Skeletal muscle satellite cell (primary cell): Measurements from ENCODE around the gene VSTM2L.

Experiments
- H3K27me3 ChIP-seq: 2 replicates; pipeline ENCODE4 v1.7.0; 2013; ENCODE audit warnings: low read length; ENCODE audit not compliant: control insufficient read depth, insufficient read depth
- H3K36me3 ChIP-seq: 2 replicates; pipeline ENCODE4 v1.7.0; 2013; ENCODE audit warnings: mild to moderate bottlenecking, control low read depth, low read length; ENCODE audit not compliant: insufficient read depth
- H3K4me1 ChIP-seq: 2 replicates; pipeline ENCODE4 v1.7.0; 2013; ENCODE audit warnings: low read length; ENCODE audit not compliant: control insufficient read depth, insufficient read depth
- H3K4me2 ChIP-seq: 2 replicates; pipeline ENCODE4 v1.7.0; 2013; ENCODE audit warnings: mild to moderate bottlenecking, low read length
- H3K4me3 ChIP-seq: 2 replicates; pipeline ENCODE4 v1.7.0; 2013; ENCODE audit warnings: low read length
- H3K9ac ChIP-seq: 2 replicates; pipeline ENCODE4 v1.7.0; 2013; ENCODE audit warnings: mild to moderate bottlenecking, low read depth, low read length, moderate library complexity
- H3K9me3 ChIP-seq: replicated peaks from 2 replicates; pipeline ENCODE4 v1.7.0; 2013; ENCODE audit warnings: mild to moderate bottlenecking, control low read depth, low read length

The VSTM2L gene

DNA sequence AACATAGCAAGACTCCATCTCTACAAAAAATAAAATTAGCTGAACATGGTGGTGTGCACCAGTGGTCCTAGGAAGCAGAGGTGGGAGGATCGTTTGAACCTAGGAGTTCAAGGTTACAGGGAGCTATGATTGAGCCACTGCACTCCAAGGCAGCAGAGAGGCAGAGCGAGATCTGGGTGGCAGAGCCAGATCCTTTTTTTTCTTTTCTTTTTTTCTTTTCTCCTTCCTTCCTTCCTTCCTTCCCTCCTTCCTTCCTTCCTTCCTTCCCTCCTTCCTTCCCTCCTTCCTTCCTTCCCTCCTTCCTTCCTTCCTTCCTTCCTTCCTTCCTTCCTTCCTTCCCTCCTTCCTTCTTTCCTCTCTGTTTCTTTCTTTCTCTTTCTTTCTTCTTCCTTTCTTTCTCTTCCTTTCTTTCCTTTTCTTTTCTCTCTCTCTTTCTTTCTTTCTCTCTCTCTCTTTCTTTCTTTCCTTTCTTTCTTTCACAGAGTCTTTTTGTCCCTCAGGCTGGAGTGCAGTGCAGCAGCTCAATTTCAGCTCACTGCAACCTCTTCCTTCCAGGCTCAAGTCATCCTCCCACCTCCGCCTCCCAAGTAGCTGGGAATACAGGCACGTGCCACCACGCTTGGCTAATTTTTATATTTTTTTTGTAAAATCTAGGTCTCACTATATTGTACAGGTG lies 9.2 kb upstream of the VSTM2L start:
- no peaks in the 10 kb centered on the region for H3K36me3 ChIP-seq
- no peaks in the 10 kb centered on the region for H3K4me1 ChIP-seq
- no peak overlapping the region for H3K4me3 ChIP-seq
- peaks cover 40% of the 10 kb centered on the region for H3K27me3 ChIP-seq
- no peaks in the 10 kb centered on the region for H3K9me3 ChIP-seq
- H3K4me2 ChIP-seq, result no peak overlapping the region
- no peak overlapping the region for H3K9ac ChIP-seq

- peaks cover 47% of the 10 kb centered on the region for H3K27me3 ChIP-seq
- no peak overlapping the region for H3K4me3 ChIP-seq
- no peaks in the 10 kb centered on the region for H3K36me3 ChIP-seq
- H3K4me1 ChIP-seq, result no peaks in the 10 kb centered on the region
- no peak overlapping the region for H3K9ac ChIP-seq
- H3K9me3 ChIP-seq, result no peaks in the 10 kb centered on the region
- H3K4me2 ChIP-seq, result no peak overlapping the region
Observed at GRCh38 chr20:37894454-37894853, 8.5 kb upstream of the VSTM2L start.

DNA sequence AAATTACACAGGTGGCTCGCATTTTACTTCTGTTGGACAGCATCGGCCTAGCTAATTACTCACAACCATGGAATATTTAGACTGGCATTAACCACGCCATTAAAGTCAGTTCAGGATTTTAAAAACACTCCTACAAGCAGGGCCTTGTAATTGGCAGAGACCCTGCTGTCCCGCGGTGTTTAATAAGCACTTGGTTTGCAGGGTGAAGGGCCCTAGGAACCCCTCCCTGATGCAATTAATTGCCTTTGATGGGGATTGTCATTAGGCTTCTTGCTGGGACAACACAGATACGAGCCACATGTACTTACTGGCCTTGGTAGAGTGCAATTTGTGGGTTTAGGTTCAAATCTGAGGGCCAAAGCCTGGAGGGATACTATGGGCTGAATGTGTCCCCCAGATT lies 7.8 kb upstream of the VSTM2L start:
- Histone ChIP-seq H3K4me1 (no peaks in the 10 kb centered on the region), H3K36me3 (no peaks in the 10 kb centered on the region), H3K27me3 (peaks cover 54% of the 10 kb centered on the region), H3K4me3 (no peak overlapping the region), H3K9ac (no peak overlapping the region), H3K9me3 (no peaks in the 10 kb centered on the region), H3K4me2 (no peak overlapping the region)

DNA sequence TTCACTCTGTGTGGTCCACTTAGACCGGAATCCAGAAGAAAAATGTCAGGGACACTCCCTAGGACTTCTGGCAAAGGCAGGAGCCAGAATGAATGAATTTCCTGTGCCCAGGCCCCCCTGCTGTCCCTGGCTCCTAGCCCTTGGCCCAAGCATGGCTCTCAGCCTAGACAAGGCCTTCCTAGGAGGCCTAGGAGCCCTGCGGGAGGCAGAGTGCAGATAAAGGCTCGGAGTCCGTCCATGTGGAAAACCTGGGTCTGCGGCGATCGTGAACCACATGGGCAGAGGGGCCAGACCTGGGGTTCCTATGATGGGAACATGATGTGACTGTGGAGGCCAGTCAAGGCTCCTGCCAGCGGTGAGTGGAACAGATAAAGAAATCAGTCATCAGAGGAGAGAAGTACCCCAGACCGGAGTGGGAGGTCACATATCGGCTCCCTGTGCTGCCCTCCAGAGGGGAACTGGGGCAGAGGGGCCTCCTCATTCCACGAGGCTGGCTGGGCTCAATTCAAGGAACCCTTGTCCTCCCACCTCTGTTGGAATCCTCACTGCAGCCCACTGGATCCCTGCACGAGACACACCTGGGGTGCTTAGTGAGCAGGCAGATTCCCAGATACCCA lies 5.9 kb upstream of the VSTM2L start:
- Histone ChIP-seq H3K4me1 (no peaks in the 10 kb centered on the region), H3K4me3 (no peak overlapping the region), H3K36me3 (no peaks in the 10 kb centered on the region), H3K4me2 (no peak overlapping the region), H3K27me3 (peaks cover 60% of the 10 kb centered on the region), H3K9ac (no peak overlapping the region), H3K9me3 (no peaks in the 10 kb centered on the region)

DNA sequence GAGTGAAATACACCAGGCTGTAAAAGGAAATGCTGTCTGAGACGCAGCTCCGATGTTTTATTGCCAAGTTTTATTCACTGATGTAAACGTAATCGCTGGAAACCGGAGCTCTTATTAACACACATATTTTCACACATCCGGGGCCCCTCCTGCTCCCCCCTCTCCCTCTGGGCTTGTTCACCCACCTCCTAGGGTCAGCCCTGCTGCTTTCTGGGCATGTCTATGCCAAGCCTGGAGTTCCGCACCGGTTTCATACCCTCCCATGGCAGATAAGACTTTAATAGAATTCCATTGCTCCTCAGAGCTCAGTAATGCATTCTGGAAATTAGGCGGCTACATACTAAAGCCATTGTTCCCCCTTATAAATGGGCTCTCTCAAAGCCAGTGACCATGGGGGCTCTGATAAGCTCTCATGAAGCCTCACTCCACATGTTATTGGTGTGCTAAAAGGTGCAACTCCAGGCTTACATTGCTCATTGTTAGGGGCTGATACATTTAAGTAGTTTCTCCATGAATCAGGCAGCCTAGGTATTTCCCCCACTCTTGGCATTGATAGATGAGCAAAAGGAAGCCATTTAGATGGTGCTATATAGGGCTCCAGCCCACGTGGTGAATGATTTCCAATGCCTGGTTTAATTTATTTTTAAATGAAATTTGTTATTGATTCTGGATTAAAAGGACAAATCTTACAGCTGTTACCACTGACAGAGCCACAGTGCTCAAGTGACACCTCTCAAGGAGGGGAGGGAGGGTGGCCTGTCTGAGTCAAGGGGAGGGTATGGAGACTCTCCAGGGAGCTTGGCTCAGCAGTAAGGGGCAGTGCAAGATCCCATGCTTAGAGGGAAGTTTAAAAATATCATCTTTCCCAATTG lies 4.5 kb upstream of the VSTM2L start:
- Histone ChIP-seq H3K4me1 (peaks cover 2% of the 10 kb centered on the region), H3K36me3 (no peaks in the 10 kb centered on the region), H3K9ac (no peak overlapping the region), H3K9me3 (no peaks in the 10 kb centered on the region), H3K27me3 (peaks cover 54% of the 10 kb centered on the region), H3K4me2 (no peak overlapping the region), H3K4me3 (no peak overlapping the region)

- Histone ChIP-seq H3K4me1 (peaks cover 2% of the 10 kb centered on the region), H3K4me3 (no peak overlapping the region), H3K9ac (no peak overlapping the region), H3K9me3 (no peaks in the 10 kb centered on the region), H3K4me2 (no peak overlapping the region), H3K36me3 (no peaks in the 10 kb centered on the region), H3K27me3 (peaks cover 59% of the 10 kb centered on the region)
Observed at GRCh38 chr20:37899105-37900045, 3.6 kb upstream of the VSTM2L start.

DNA sequence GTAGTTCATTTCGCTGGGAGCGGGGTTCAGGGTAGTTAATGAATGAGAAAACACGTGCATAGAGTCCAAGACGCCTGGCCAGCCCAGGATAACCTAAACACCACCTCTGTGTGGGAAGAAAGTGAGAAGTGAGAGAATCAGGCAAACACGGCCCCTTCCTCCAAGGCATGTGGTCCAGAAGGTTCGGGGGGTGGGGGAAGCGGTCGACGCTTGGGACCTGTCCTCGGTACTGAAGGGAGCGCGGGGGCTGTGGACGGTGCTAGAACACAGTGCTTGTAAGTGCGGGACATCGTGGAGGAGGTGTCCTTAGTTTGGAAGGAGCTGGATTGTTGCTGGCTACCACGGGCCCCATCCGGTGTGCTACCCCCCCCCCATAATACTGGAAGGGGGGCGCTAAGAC lies 1.7 kb upstream of the VSTM2L start:
- peaks cover 58% of the 10 kb centered on the region for H3K27me3 ChIP-seq
- H3K4me3 ChIP-seq, result no peak overlapping the region
- H3K9ac ChIP-seq, result no peak overlapping the region
- peaks cover 2% of the 10 kb centered on the region for H3K4me1 ChIP-seq
- no peak overlapping the region for H3K4me2 ChIP-seq
- no peaks in the 10 kb centered on the region for H3K36me3 ChIP-seq
- H3K9me3 ChIP-seq, result no peaks in the 10 kb centered on the region

- Histone ChIP-seq H3K4me2 (peak overlapping the region; percentile 82), H3K9me3 (no peaks in the 10 kb centered on the region), H3K27me3 (peaks cover 57% of the 10 kb centered on the region), H3K4me1 (peaks cover 2% of the 10 kb centered on the region), H3K9ac (no peak overlapping the region), H3K4me3 (peak overlapping the region; percentile 70), H3K36me3 (no peaks in the 10 kb centered on the region)
Observed at GRCh38 chr20:37901654-37902503, 1.0 kb upstream of the VSTM2L start.

GRCh38 chr20:37903317-37904007 lies 535 bp downstream of the VSTM2L start:
- peak overlapping the region; percentile 82 for H3K4me2 ChIP-seq
- H3K4me1 ChIP-seq, result peaks cover 10% of the 10 kb centered on the region
- H3K36me3 ChIP-seq, result no peaks in the 10 kb centered on the region
- peak overlapping the region; percentile 73 for H3K9ac ChIP-seq
- H3K4me3 ChIP-seq, result peak overlapping the region; percentile 70
- H3K9me3 ChIP-seq, result no peaks in the 10 kb centered on the region
- peaks cover 43% of the 10 kb centered on the region for H3K27me3 ChIP-seq
